ENCODE data around the gene CKB.

Gene CKB

GRCh38 chr14:103522649-103523574 lies at the start of gene CKB:
Gene CKB (minus strand): TSS chr14:103522830. CDS start chr14:103522493, 337 bp downstream.
- FAIRE-seq, result no peak

GRCh38 chr14:103569408-103569807 lies 46.8 kb upstream of the CKB start:
- no peak for FAIRE-seq

GRCh38 chr14:103568952-103569351 lies 46.3 kb upstream of the CKB start:
- no peak for FAIRE-seq

GRCh38 chr14:103563844-103564505 lies 41.3 kb upstream of the CKB start:
- no peak for FAIRE-seq

GRCh38 chr14:103563226-103563620 lies 40.6 kb upstream of the CKB start:
- no peak for FAIRE-seq

- FAIRE-seq, result no peak
These were observed 40.0 kb upstream of the CKB start, which contains the start of the genes BAG5 and COA8 for GRCh38 chr14:103562429-103563225. Gene BAG5 (minus strand): TSS chr14:103562657. CDS start chr14:103561164, 1,493 bp downstream. Gene COA8 (plus strand): TSS chr14:103562960. CDS start chr14:103563002, 42 bp downstream.

GRCh38 chr14:103562179-103562428 lies 39.5 kb upstream of the CKB start:
- no peak for FAIRE-seq

- no peak for FAIRE-seq
These were observed 39.0 kb upstream of the CKB start for GRCh38 chr14:103561381-103562178.

- FAIRE-seq, result no peak
These were observed 38.1 kb upstream of the CKB start for GRCh38 chr14:103560691-103561090.

- no peak for FAIRE-seq
These were observed 37.1 kb upstream of the CKB start for GRCh38 chr14:103559766-103560165.

- no peak for FAIRE-seq
These were observed 35.6 kb upstream of the CKB start for GRCh38 chr14:103558071-103558882.

- no peak for FAIRE-seq
These were observed 34.5 kb upstream of the CKB start for GRCh38 chr14:103556946-103557758.

- FAIRE-seq, result no peak
These were observed 33.1 kb upstream of the CKB start for GRCh38 chr14:103555559-103556337.

- FAIRE-seq, result no peak
These were observed 30.2 kb upstream of the CKB start for GRCh38 chr14:103552846-103553210.

- no peak for FAIRE-seq
These were observed 29.6 kb upstream of the CKB start for GRCh38 chr14:103552011-103552845.

GRCh38 chr14:103551338-103551762 lies 28.7 kb upstream of the CKB start:
- FAIRE-seq, result no peak

- no peak for FAIRE-seq
These were observed 28.1 kb upstream of the CKB start for GRCh38 chr14:103550451-103551337.
